HG02610 (cell line): Measurements from ENCODE around the gene CHST5.
"Not testable (repeated sequence)": the region's sequence is repeated elsewhere in the genome, so short reads cannot be mapped to it uniquely, and the experiment has no call there.

Experiments used
- ATAC-seq: cut with Tn5 transposase; IDR thresholded peaks from one replicate; pipeline ENCODE4 v1.9.1; 2021; ENCODE audit warnings: mild to moderate bottlenecking, moderate library complexity; ENCODE audit not compliant: unreplicated experiment

CHST5 gene

GRCh38 chr16:75552951-75553350 is 17.0 kb upstream of the CHST5 start:
- no peak for ATAC-seq

GRCh38 chr16:75550211-75550662 is 14.3 kb upstream of the CHST5 start:
- ATAC-seq = peak; percentile 93

- not testable (repeated sequence) for ATAC-seq
Measured at GRCh38 chr16:75548456-75548855, 12.5 kb upstream of the CHST5 start.

GRCh38 chr16:75546293-75546692 is 10.4 kb upstream of the CHST5 start:
- ATAC-seq = no peak

DNA sequence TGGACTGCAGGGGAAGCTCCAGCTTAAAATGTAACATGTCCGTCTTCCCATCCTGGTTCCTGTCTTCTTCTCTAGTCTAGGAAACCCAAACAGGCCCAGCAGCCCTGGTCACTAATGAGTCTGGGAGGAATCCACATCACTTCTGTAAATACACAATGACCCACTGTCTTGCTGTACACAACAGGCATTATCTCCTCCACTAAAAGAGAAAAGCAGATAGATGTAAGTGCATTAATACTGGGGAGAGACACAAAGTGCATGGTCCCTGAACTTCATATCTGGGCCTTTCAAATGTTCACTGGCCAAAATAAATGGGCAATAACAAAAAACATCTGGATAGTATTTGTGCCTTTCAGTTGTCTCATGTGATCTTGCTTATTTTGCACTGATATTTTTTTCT is 10.0 kb upstream of the CHST5 start:
- not testable (repeated sequence) for ATAC-seq

DNA sequence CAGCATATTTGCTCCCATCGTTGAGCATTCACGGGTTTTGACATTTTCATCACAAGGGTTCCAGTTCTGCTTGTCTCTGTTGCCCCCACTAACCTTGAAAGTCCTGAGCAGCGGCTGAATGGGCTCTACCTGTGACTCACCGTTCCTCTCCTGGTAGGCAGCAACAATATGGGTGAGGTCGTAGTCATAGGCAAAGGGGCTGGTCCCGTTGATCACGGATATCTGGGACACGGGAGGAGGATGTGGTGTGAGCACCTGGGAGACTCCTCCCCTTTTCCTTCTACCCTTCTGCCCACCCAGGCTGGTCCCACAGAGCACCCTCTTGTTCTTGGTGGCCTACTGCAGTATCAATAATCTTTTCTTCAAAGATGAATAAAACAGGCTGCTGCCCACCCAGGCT is 6.6 kb upstream of the CHST5 start:
- not testable (repeated sequence) for ATAC-seq

DNA sequence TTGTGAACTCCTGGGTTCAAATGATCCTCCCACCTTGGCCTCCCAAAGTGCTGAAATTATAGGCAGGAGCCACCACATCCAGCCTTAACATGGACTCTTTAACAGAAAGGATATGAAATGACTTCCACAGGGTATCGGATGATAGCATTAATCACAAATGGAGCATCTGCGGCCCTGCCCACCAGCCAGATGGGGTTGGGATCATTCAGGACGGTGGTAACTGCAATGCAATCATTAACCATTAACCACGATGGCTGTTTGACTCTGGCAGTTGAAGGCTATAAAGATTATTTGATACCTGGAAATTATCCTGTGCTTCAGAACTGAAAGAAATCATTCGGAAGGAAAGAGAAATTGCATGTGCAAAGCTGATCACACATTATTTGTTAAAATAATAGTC is 5.3 kb upstream of the CHST5 start:
- no peak for ATAC-seq

DNA sequence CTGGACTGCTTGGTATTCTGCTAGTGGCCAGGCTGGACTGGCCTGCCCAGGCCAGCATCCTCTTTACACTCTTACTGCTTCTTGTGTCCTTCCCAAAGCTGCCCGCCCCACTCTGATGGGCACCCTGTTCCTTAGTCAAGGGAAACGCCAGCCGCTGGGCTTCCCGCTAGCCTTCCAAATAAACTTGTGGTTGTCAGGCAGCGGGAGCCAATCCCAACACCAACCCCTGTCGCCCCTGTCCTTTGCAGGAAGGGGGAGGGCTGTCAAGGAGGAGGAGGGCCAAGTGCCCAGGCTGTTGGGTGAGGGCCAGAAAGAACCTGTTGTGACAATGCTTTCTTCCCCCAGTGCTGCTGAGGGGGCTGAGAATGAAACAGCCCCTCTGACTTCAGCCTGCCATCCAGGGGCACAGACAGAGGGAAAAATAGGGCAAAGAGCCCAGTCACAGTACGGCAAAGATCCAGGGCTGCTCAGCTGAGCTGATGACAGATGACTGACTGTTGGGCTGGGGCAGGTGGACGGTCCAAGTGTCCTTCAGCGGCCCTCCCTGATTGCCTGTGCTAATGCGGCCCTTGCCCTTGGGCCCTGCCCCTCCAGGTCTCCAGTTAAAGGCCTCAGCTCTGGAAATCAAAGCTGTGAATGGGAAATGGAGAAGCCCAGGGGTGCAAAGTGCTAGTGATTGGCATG is 3.1 kb upstream of the CHST5 start:
- ATAC-seq = not testable (repeated sequence)

DNA sequence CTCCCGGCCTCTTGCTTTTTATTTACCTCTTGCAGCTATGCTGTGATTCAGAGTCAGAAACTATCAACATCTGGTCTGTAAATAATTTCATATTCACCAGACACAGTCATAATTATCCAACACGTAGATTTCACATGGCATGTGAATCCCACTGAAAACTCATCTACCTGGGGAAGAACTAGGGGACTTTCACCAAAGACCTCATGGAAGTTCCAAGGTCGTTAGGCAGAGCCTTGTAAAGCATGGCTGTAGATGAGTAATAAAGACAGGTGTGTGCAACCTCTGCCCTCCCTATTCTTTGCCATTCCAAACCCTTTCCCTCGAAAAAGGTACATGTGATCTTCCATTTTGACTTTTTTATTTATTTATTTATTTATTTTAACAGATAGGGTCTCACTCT is 1.9 kb upstream of the CHST5 start:
- no peak for ATAC-seq

DNA sequence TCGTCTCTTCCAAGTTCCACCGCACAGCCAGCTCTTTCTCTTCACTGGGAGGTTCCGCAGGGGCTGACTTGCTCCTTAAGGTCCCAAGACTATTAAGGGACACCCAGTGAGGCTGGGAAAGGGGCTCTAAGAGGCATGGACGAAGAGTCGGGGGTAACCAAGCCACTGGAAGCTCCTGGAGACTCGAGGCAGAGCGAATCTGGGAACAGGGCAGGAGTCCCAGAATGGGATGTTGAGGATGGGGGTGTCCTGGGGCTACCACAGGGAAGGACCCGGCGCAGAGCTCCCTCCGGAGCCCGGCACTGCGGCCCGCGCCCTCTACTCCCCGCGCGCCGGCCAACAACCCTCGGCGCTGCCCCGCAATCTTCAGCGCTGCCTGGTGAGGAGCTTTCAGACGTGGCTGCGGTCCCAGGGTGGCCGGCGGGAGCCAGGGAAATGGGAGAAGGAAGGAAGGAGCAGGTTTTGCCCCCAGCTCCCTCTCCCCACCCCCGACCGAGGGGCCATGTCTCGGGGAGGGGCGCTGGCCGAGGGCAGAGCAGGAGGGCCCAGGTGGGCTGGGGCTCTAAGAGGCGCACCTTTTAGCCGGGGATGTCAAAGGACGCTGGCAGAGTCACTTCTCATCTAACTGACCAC is 581 bp downstream of the CHST5 start:
- ATAC-seq = no peak

GRCh38 chr16:75534560-75535205 is 1.2 kb downstream of the CHST5 start:
- peak; percentile 53 for ATAC-seq

- ATAC-seq = no peak
Measured at GRCh38 chr16:75532791-75533190, 3.1 kb downstream of the CHST5 start.

- ATAC-seq = no peak
Measured at GRCh38 chr16:75532142-75532765, 3.7 kb downstream of the CHST5 start.

DNA sequence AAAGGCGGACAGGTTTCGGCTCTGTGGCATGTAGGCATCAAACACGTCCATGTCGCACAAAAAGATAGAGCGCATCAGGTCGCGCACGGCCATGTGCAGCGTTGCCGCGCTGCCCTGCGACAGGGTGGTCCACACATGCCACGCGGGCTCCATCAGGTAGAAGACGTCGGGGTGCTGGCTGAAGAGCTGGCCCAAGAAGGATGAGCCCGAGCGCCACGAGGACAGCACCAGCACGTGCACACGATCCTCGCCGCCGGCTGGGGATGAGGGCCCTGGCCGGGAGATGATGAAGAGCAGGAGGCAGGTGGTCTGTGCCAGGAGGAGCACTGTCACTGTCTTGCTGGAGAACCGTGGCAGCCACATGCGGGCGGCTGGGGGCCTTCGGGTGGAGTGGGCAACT is 5.9 kb downstream of the CHST5 start:
- ATAC-seq = no peak

DNA sequence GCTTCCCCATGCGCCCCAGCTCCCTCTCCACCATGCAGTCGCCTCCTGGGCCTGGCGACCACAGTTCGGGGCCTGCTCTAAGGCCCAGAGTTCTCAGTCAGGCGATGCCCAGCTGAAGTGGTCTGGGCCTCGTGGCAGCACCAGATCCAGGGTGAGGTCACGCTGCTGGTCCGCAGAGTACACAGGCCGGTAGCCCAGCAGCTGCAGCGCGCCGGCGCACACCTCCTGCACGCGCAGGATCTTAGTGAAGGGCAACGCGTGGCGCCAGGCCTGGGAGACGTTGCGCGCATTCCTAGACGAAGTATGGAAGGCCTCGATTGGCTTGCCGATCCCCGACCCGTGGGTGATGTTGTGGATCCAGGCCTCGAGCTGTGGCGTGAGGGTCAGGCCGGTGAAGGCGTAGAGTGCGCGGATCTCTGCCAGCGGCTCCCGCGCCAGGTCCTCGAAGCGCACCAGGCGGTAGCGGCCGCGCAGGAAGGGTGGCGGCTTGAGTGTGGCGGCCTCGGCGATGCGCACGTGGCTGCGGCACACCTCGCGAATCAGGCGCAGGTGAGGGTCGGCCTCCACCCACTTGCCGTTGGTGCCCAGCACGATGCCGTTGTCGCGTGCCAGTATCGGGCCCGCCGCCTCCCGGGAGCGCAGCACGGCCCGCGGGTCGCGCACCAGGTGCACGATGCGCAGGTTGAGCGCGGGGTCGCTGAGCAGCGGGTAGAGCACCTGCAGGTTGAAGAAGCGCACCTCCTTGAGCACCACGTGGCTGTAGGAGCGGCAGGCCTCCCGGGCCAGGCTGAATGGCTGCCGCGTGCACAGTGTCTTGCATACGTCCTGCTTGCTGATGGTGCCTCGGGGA is 6.6 kb downstream of the CHST5 start:
- no peak for ATAC-seq

DNA sequence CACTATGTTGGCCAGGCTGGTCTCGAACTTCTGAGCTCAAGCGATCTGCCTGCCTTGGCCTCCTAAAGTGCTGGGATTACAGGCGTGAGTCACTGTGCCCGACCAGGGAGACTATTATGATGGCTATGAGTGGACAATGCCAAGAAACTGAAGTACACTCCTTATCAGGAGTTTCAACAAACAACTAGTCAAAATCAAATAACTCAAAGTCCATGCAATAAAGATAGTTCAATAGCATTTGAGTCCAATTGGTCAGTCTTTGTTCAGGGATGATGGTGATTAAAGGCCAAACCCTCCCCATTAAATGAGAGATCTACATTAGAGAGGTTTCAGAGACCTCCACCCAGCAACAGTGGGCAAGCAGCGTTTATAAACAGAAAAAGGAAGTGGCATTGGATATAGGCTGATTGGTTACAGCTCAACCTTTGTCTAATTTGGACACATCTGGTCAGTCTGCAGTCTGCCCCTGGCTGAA is 8.0 kb downstream of the CHST5 start:
- no peak for ATAC-seq

DNA sequence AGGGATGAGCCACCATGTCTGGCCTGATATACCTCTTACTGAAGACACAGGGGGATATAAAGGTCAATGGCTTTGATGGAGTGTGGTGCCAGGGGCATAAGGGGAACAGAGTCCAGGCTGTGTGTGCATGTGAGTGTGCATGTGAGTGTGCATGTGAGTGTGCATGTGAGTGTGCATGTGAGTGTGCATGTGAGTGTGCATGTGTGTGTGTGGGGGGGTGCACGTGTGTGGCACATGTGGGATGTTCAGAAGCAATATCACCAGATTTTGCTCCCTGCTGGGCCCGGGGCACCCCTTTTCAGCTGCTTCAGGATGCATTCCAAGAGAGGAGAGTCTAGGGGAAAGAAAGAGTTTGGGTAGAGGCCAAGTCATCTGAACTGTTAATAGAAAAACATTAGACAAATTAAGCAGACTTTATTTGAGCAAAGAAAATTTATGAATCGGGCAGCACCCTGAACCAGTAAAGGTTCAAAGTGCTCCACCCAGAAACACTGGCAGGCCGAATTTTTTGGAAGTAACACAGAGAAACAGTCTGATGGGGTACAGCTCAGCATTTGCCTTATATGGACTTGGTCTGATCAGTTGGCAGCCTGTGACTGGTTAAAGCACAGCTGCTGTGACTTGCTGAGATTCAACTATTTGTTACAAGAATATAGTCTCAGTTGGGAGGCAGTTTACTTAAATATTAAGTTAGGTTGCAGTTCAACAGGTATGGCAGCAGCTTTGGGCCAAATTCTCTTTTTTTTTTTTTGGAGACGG is 9.7 kb downstream of the CHST5 start:
- no peak for ATAC-seq

- ATAC-seq = no peak
Measured at GRCh38 chr16:75519175-75519574, 16.7 kb downstream of the CHST5 start.

- peak; percentile 23 for ATAC-seq
Measured at GRCh38 chr16:75516189-75516966, 19.5 kb downstream of the CHST5 start.
